GM23338 (cell line): Measurements from ENCODE around the gene TRAPPC12. TPM values are rescaled to one million over a fixed set of nuclear protein-coding genes. Genes with fewer than 3 reads are reported as not detected.

ENCODE experiments used
- ATAC-seq: fragments of 200-7000 bp; cut with Tn5 transposase; 3 replicates; pipeline ENCODE4 v1.9.1; 2020
- DNase-seq: peaks from one replicate; pipeline ENCODE4 v3.0.0-alpha.2; 2015; ENCODE audit warnings: low spot score
- H2AFZ ChIP-seq: fragments of 200-600 bp; sonication (generic); 2 replicates; pipeline ENCODE4 v1.8.0; 2016; ENCODE audit warnings: antibody characterized with exemption, mild to moderate bottlenecking, moderate library complexity
- H3F3A ChIP-seq: fragments of 200-600 bp; sonication (generic); replicated peaks from 2 replicates; pipeline ENCODE4 v1.8.0; 2017; ENCODE audit warnings: antibody characterized with exemption, mixed run types, low read depth
- H3K27ac ChIP-seq: fragments of 200-600 bp; sonication (generic); 2 replicates; pipeline ENCODE4 v1.6.1; 2016; ENCODE audit warnings: low read depth
- H3K27me3 ChIP-seq: fragments of 200-600 bp; sonication (generic); 2 replicates; pipeline ENCODE4 v1.8.0; 2016; ENCODE audit warnings: mild to moderate bottlenecking, mixed run types, moderate library complexity; ENCODE audit not compliant: insufficient read depth
- H3K36me3 ChIP-seq: fragments of 200-600 bp; sonication (generic); 2 replicates; pipeline ENCODE4 v1.8.0; 2016; ENCODE audit warnings: mild to moderate bottlenecking; ENCODE audit not compliant: insufficient read depth
- H3K4me1 ChIP-seq: fragments of 200-600 bp; sonication (generic); 2 replicates; pipeline ENCODE4 v1.8.0; 2016; ENCODE audit warnings: mild to moderate bottlenecking, moderate library complexity; ENCODE audit not compliant: insufficient read depth
- H3K4me2 ChIP-seq: fragments of 200-600 bp; sonication (generic); 2 replicates; pipeline ENCODE4 v1.7.1; 2017; ENCODE audit warnings: mixed run types
- H3K4me3 ChIP-seq: fragments of 200-600 bp; sonication (generic); 2 replicates; pipeline ENCODE4 v1.6.1; 2016; ENCODE audit warnings: mixed run types
- H3K79me2 ChIP-seq: fragments of 200-600 bp; sonication (generic); replicated peaks from 2 replicates; pipeline ENCODE4 v1.8.0; 2017; ENCODE audit warnings: mild to moderate bottlenecking; ENCODE audit not compliant: insufficient read depth
- H3K9me2 ChIP-seq: fragments of 200-600 bp; sonication (generic); 2 replicates; pipeline ENCODE4 v1.8.0; 2017; ENCODE audit not compliant: insufficient read depth
- H4K20me1 ChIP-seq: fragments of 200-600 bp; sonication (generic); replicated peaks from 2 replicates; pipeline ENCODE4 v1.8.0; 2017; ENCODE audit warnings: mild to moderate bottlenecking; ENCODE audit not compliant: insufficient read depth
- H3K27ac Mint-ChIP-seq: 2 replicates; pipeline ENCODE4 v1.8.0; 2020; ENCODE audit warnings: inconsistent platforms, mild to moderate bottlenecking, moderate library complexity, mixed read lengths
- H3K27me3 Mint-ChIP-seq: 3 replicates; pipeline ENCODE4 v1.8.0; 2022; ENCODE audit warnings: low read depth, mild to moderate bottlenecking, moderate library complexity, mixed read lengths, inconsistent platforms; ENCODE audit not compliant: insufficient read depth, poor library complexity
- H3K36me3 Mint-ChIP-seq: 3 replicates; pipeline ENCODE4 v1.8.0; 2021; ENCODE audit warnings: low read depth, mild to moderate bottlenecking, inconsistent platforms, moderate library complexity, mixed read lengths
- H3K4me1 Mint-ChIP-seq: 3 replicates; pipeline ENCODE4 v1.8.0; 2020; ENCODE audit warnings: mild to moderate bottlenecking, inconsistent platforms, mixed read lengths
- H3K4me3 Mint-ChIP-seq: 3 replicates; pipeline ENCODE4 v1.8.0; 2021; ENCODE audit warnings: moderate library complexity, mild to moderate bottlenecking, inconsistent platforms, mixed read lengths
- H3K9me3 Mint-ChIP-seq: 3 replicates; pipeline ENCODE4 v1.8.0; 2020; ENCODE audit warnings: moderate library complexity, mild to moderate bottlenecking, inconsistent platforms, mixed read lengths
- CTCF ChIP-seq, 2 experiments: fragments of 200-600 bp in 1 of 2; sonication (generic) in 1 of 2; conservative IDR thresholded peaks; 2 replicates each; pipeline versions ENCODE4 v1.5.1 to v1.6.1; 2016 to 2017; ENCODE audit warnings: antibody characterized with exemption in 2 of 2, low read depth in 2 of 2, mild to moderate bottlenecking in 2 of 2, moderate library complexity in 1 of 2
- ETS1 ChIP-seq: IDR thresholded peaks from 2 replicates; pipeline ENCODE4 v1.6.1; 2016; ENCODE audit warnings: antibody characterized with exemption
- EZH2 ChIP-seq: fragments of 200-600 bp; sonication (generic); IDR thresholded peaks from one replicate; pipeline ENCODE4 v1.8.0; 2017; ENCODE audit warnings: antibody characterized with exemption, mild to moderate bottlenecking, low read depth; ENCODE audit not compliant: unreplicated experiment
- EZH2phosphoT487 ChIP-seq: fragments of 200-600 bp; sonication (generic); IDR thresholded peaks from one replicate; pipeline ENCODE4 v1.8.1; 2018; ENCODE audit warnings: antibody characterized with exemption; ENCODE audit not compliant: unreplicated experiment
- REST ChIP-seq: IDR thresholded peaks from one replicate; pipeline ENCODE4 v1.6.1; 2018; ENCODE audit warnings: antibody characterized with exemption; ENCODE audit not compliant: unreplicated experiment
- ZNF114 ChIP-seq: fragments of 250-450 bp; sonication (Bioruptor Pico); IDR thresholded peaks from 2 replicates; pipeline ENCODE4 v1.5.0; 2020; ENCODE audit warnings: mild to moderate bottlenecking, moderate library complexity
- ZNF331 ChIP-seq: fragments of 250-450 bp; sonication (Bioruptor Pico); IDR thresholded peaks from 2 replicates; pipeline ENCODE4 v1.5.0; 2020; ENCODE audit warnings: low read depth, mild to moderate bottlenecking, moderate library complexity
- polyA plus RNA-seq: library from polyadenylated mRNA; unstranded; fragments of >200 nt; fragmentation: Nextera tagmentation; extraction: Ambion mirVana; gene quantifications from 2 replicates; pipeline ENCODE4 v1.2.1, GENCODE V29; 2016
- total RNA-seq: library from RNA; depleted of rRNA; stranded (reverse); fragments of >200 nt; shearing (Covaris generic); gene quantifications from 2 replicates; pipeline ENCODE4 v1.2.3, GENCODE V29; 2014

The TRAPPC12 gene
- total and polyA plus RNA-seq, 2 experiments from 2014 or later: 48.9 to 57.7 TPM

GRCh38 chr2:3490191-3491170, 111.0 kb downstream of the TRAPPC12 start:
- H3K4me3 ChIP-seq: no peak overlapping the region
- H3K27me3 ChIP-seq: no peaks in the 10 kb centered on the region
- H4K20me1 ChIP-seq: no peaks in the 10 kb centered on the region
- TF ChIP-seq ETS1 (no peak), REST (no peak), ZNF114 (CRISPR knock-in tag) (no peak), CTCF (conservative IDR thresholded peaks at IDR 0.05; ENCODE audit: low read depth in 2 of 2) (no peak), ZNF331 (CRISPR knock-in tag) (no peak), EZH2phosphoT487 (no peak), EZH2 (no peak)
- peaks cover 24% of the 10 kb centered on the region for H3K4me1 Mint-ChIP-seq
- no peaks in the 10 kb centered on the region for H3K36me3 ChIP-seq
- ATAC-seq: peak; percentile 10; the same call in 2 of the 3 replicates
- H3K27ac ChIP-seq: no peak overlapping the region
- H3K27me3 Mint-ChIP-seq: peaks cover 4% of the 10 kb centered on the region
- no peaks in the 10 kb centered on the region for H3K79me2 ChIP-seq
- no peaks in the 10 kb centered on the region; the same call in 1 of the 2 replicates for H3K4me1 ChIP-seq
- H2AFZ ChIP-seq: no peak overlapping the region
- no peak overlapping the region for H3K27ac Mint-ChIP-seq
- H3K36me3 Mint-ChIP-seq: peaks cover 24% of the 10 kb centered on the region
- H3K4me3 Mint-ChIP-seq: no peak overlapping the region; the same call in 2 of the 3 replicates
- H3K9me2 ChIP-seq: no peaks in the 10 kb centered on the region
- peaks cover 14% of the 10 kb centered on the region for H3K9me3 Mint-ChIP-seq
- DNase-seq: no peak
- no peak overlapping the region for H3K4me2 ChIP-seq
- 0 out of 2 replicates have a peak, but pooled peaks cover 3% of the 10 kb centered on the region for H3F3A ChIP-seq
